K562 (cell line): ENCODE results near the gene LINGO4. TPM values are rescaled to one million over a fixed set of nuclear protein-coding genes. Genes with fewer than 3 reads are reported as not detected.

ENCODE experiments used
- ATF3 ChIP-seq, 2 experiments: fragments of 450-650 bp in 1 of 2; sonication (generic) in 1 of 2; formaldehyde crosslinking in 1 of 2; IDR thresholded peaks in 1 of 2; conservative IDR thresholded peaks in 1 of 2; 2 replicates each; pipeline versions ENCODE4 v1.6.1 to v1.8.1; 2016 to 2023; ENCODE audit warnings: mild to moderate bottlenecking in 2 of 2, moderate library complexity in 2 of 2, inconsistent platforms in 1 of 2, missing genetic modification reagents in 1 of 2
- BHLHE40 ChIP-seq: IDR thresholded peaks from 2 replicates; pipeline ENCODE4 v1.6.1; 2011; ENCODE audit warnings: low read length, improper control_type of control experiment
- C11orf30 ChIP-seq: fragments of 450-650 bp; IDR thresholded peaks from 2 replicates; pipeline ENCODE4 v1.6.1; 2016; ENCODE audit warnings: low read depth, mild to moderate bottlenecking
- DACH1 ChIP-seq: fragments of 450-650 bp; IDR thresholded peaks from 2 replicates; pipeline ENCODE4 v1.6.1; 2018; ENCODE audit not compliant: partially characterized antibody
- HINFP ChIP-seq: fragments of 450-650 bp; conservative IDR thresholded peaks from 2 replicates; pipeline ENCODE4 v1.6.1; 2016; ENCODE audit warnings: missing genetic modification characterization, low read depth, mild to moderate bottlenecking, control low read depth, missing compliant biosample characterization
- JUND ChIP-seq, 2 experiments: IDR thresholded peaks; 2 replicates in 1 of 2; 3 replicates in 1 of 2; pipeline ENCODE4 v1.6.1; 2011; ENCODE audit warnings: borderline replicate concordance in 2 of 2, low read depth in 2 of 2, low read length in 2 of 2, improper control_type of control experiment in 1 of 2, missing biosample characterization in 1 of 2, missing genetic modification characterization in 1 of 2, missing genetic modification reagents in 1 of 2
- KLF13 ChIP-seq: fragments of 450-650 bp; IDR thresholded peaks from 2 replicates; pipeline ENCODE4 v1.6.1; 2016; ENCODE audit warnings: missing genetic modification characterization, low read depth, mild to moderate bottlenecking, missing compliant biosample characterization, moderate library complexity, borderline replicate concordance
- MEIS2 ChIP-seq: fragments of 450-650 bp; IDR thresholded peaks from 2 replicates; pipeline ENCODE4 v1.6.1; 2014; ENCODE audit warnings: mild to moderate bottlenecking; ENCODE audit not compliant: partially characterized antibody
- NRF1 ChIP-seq, 2 experiments: fragments of 450-650 bp; IDR thresholded peaks in 1 of 2; conservative IDR thresholded peaks in 1 of 2; 2 replicates each; pipeline ENCODE4 v1.6.1; 2014; ENCODE audit warnings: mild to moderate bottlenecking in 2 of 2
- PRMT5 ChIP-seq: sonication (generic); formaldehyde crosslinking; IDR thresholded peaks from 2 replicates; pipeline ENCODE4 v1.5.0; 2020; ENCODE audit warnings: missing genetic modification reagents
- PTTG1 ChIP-seq: fragments of 450-650 bp; IDR thresholded peaks from 2 replicates; pipeline ENCODE4 v1.6.1; 2016; ENCODE audit warnings: low read depth, mild to moderate bottlenecking, missing genetic modification characterization, missing compliant biosample characterization
- RBM14 ChIP-seq: fragments of 200-400 bp; formaldehyde crosslinking; IDR thresholded peaks from 2 replicates; pipeline ENCODE4 v1.6.1; 2018; ENCODE audit warnings: low read depth, mild to moderate bottlenecking, low read length, moderate library complexity, borderline replicate concordance; ENCODE audit not compliant: insufficient read depth
- REST ChIP-seq, 2 experiments: fragments of 450-650 bp; formaldehyde crosslinking in 1 of 2; IDR thresholded peaks; 2 replicates each; pipeline versions ENCODE4 v1.4.0 to v1.6.1; 2014 to 2020; ENCODE audit warnings: mild to moderate bottlenecking in 2 of 2, borderline replicate concordance in 1 of 2, low read depth in 1 of 2
- STAT5A ChIP-seq: IDR thresholded peaks from 2 replicates; pipeline ENCODE4 v1.6.1; 2012; ENCODE audit warnings: low read length, inconsistent platforms, borderline replicate concordance
- ZNF133 ChIP-seq: fragments of 250-450 bp; sonication (Bioruptor Pico); IDR thresholded peaks from 2 replicates; pipeline ENCODE4 v1.4.0; 2020; ENCODE audit warnings: mild to moderate bottlenecking
- polyA plus RNA-seq, 8 experiments: library from polyadenylated mRNA; depleted of rRNA in 4 of 8; stranded (reverse) in 5 of 8; unstranded in 3 of 8; fragments of >200 nt; fragmentation: Nextera tagmentation in 2 of 8; fragmentation: Illumina TruSeq in 1 of 8; extraction: Ambion mirVana in 2 of 8; extraction: Trizol in 1 of 8; gene quantifications; 2 replicates each; pipeline versions ENCODE4 v1.2.1 to v1.2.3, GENCODE V29; 2011 to 2014; ENCODE audit warnings: inconsistent platforms in 1 of 8, missing spikeins in 1 of 8
- total RNA-seq, 7 experiments: library from RNA; depleted of rRNA in 6 of 7; stranded (reverse); fragments of >200 nt in 6 of 7; fragmentation: Illumina TruSeq in 2 of 7; extraction: Trizol in 2 of 7; gene quantifications; 2 replicates each; pipeline versions ENCODE4 v1.2.1 to v1.2.3, GENCODE V29; 2011 to 2021; ENCODE audit warnings: low replicate concordance in 1 of 7

LINGO4 gene
- total and polyA plus RNA-seq, 9 of the 15 experiments (the other 6 are each of a cell fraction or from before 2014, with no cell fraction given) = not detected

GRCh38 chr1:151773702-151774101, 31.5 kb downstream of the LINGO4 start (continued):
- TF ChIP-seq MEIS2 (no peak), DACH1 (no peak), RBM14 (no peak), REST (IDR thresholded peaks at IDR 0.05; ENCODE audit: borderline replicate concordance) (no peak), REST (CRISPR knock-in tag; IDR thresholded peaks at IDR 0.05; ENCODE audit: low read depth) (no peak), HINFP (tag) (no peak), KLF13 (tag) (no peak), C11orf30 (no peak), NRF1 (conservative IDR thresholded peaks at IDR 0.05 in 1 of 2, IDR thresholded peaks at IDR 0.05 in 1 of 2) (no peak), BHLHE40 (peak; percentile 30; the same call in 1 of the 2 replicates), PRMT5 (no peak), STAT5A (no peak), JUND (IDR thresholded peaks at IDR 0.05; ENCODE audit: borderline replicate concordance, low read depth, low read length) (peak; percentile 71; the same call in 1 of the 2 replicates), JUND (tag; IDR thresholded peaks at IDR 0.05; ENCODE audit: borderline replicate concordance, low read depth, low read length) (no peak; the same call in 2 of the 3 replicates), PTTG1 (tag) (no peak), ATF3 (IDR thresholded peaks at IDR 0.05) (peak; percentile 84), ATF3 (CRISPR knock-in tag; conservative IDR thresholded peaks at IDR 0.05) (no peak), ZNF133 (CRISPR knock-in tag) (no peak)
